Activated CD8-positive, alpha-beta T cell treated with anti-CD3 and anti-CD28 coated beads for 36 hours (primary cell): ENCODE results near the gene DND1. TPM values are rescaled to one million over a fixed set of nuclear protein-coding genes. Genes with fewer than 3 reads are reported as not detected.
"Not testable (repeated sequence)": the region's sequence is repeated elsewhere in the genome, so short reads cannot be mapped to it uniquely, and the experiment has no call there.

Experiments used
- ATAC-seq: fragments of 200-7000 bp; cut with Tn5 transposase; one replicate; pipeline ENCODE4 v1.10.0; 2021; ENCODE audit warnings: mild to moderate bottlenecking, moderate library complexity
- CTCF ChIA-PET: fragments of 350-600 bp; sonication (Branson Sonifier 250); formaldehyde crosslinking; loops from one replicate; lab custom pipeline; 2021; ENCODE audit warnings: antibody characterized with exemption; lab: Charles Lee
- POLR2A ChIA-PET: fragments of 350-600 bp; sonication (Branson Sonifier 250); formaldehyde crosslinking; loops from one replicate; lab custom pipeline; 2021; ENCODE audit warnings: antibody characterized with exemption; lab: Charles Lee
- DNase-seq: peaks from one replicate; pipeline ENCODE4 v3.0.0-alpha.2; 2020
- H3K27ac Mint-ChIP-seq: one replicate; pipeline ENCODE4 v1.8.0; 2021; ENCODE audit warnings: mild to moderate bottlenecking, mixed read lengths
- H3K27me3 Mint-ChIP-seq: one replicate; pipeline ENCODE4 v1.8.0; 2021; ENCODE audit warnings: mixed read lengths
- H3K36me3 Mint-ChIP-seq: one replicate; pipeline ENCODE4 v1.8.0; 2021; ENCODE audit warnings: low read depth, mixed read lengths
- H3K4me1 Mint-ChIP-seq: one replicate; pipeline ENCODE4 v1.8.0; 2021; ENCODE audit warnings: low read depth, mixed read lengths
- H3K4me3 Mint-ChIP-seq: one replicate; pipeline ENCODE4 v1.8.0; 2021; ENCODE audit warnings: mild to moderate bottlenecking, moderate library complexity, mixed read lengths
- H3K9me3 Mint-ChIP-seq: one replicate; pipeline ENCODE4 v1.8.0; 2021; ENCODE audit warnings: mixed read lengths
- CTCF ChIP-seq: fragments of 200-600 bp; IDR thresholded peaks from one replicate; pipeline ENCODE4 v1.8.0; 2022; ENCODE audit warnings: antibody characterized with exemption, mild to moderate bottlenecking
- intact Hi-C: fragments of 100-400 bp; cut with micrococcal nuclease; formaldehyde crosslinking; loops from one replicate; pipeline ENCODE4 v1.10.0; 2022
- total RNA-seq, 2 experiments: library from RNA; stranded (reverse); gene quantifications; one replicate each; pipeline ENCODE4 v1.2.3, GENCODE V29; 2021

DND1 gene
- total RNA-seq, result 1 to 10 TPM; 2.9 to 3.2 TPM

GRCh38 chr5:140673187-140673976 is at the start of gene DND1:
Gene DND1, minus strand, starts transcription at chr5:140673576. Its CDS starts 34 bp downstream, at chr5:140673542.
- intact Hi-C loops, result no loop called here
- no peaks in the 10 kb centered on the region for H3K4me1 Mint-ChIP-seq
- H3K36me3 Mint-ChIP-seq, result peaks cover 59% of the 10 kb centered on the region
- peak within 1 kb of the TSS; percentile 37 for H3K27ac Mint-ChIP-seq
- no peak within 1 kb of the TSS for H3K4me3 Mint-ChIP-seq
- no peak for TF ChIP-seq CTCF
- H3K9me3 Mint-ChIP-seq, result no peaks in the 10 kb centered on the region
- ATAC-seq (no peak), DNase-seq (no peak)
- H3K27me3 Mint-ChIP-seq, result no peaks in the 10 kb centered on the region
- POLR2A ChIA-PET, result interaction anchor here (0.9 to 3.2 kb wide), 4 partner anchors 11 to 26 kb away, joined by 3 to 11 read pairs (median 6); partner anchors contain the start of genes HARS1, HARS2, IK and NDUFA2
- CTCF ChIA-PET, result no interaction called here

- intact Hi-C loops, DNase-seq, H3K4me1 Mint-ChIP-seq, POLR2A ChIA-PET, H3K9me3 Mint-ChIP-seq, H3K36me3 Mint-ChIP-seq, ATAC-seq, H3K4me3 Mint-ChIP-seq, H3K27ac Mint-ChIP-seq: not testable (repeated sequence)
- peaks cover 12% of the 10 kb centered on the region for H3K27me3 Mint-ChIP-seq
- CTCF ChIA-PET, result interaction anchor here (1.0 to 3.6 kb wide), 5 partner anchors 12 to 482 kb away, joined by 3 to 14 read pairs (median 7); no protein-coding TSS in a partner anchor
Observed at GRCh38 chr5:140721395-140721794, 48.0 kb upstream of the DND1 start.

- ATAC-seq, H3K27ac Mint-ChIP-seq, H3K27me3 Mint-ChIP-seq, H3K4me1 Mint-ChIP-seq, H3K36me3 Mint-ChIP-seq, POLR2A ChIA-PET, intact Hi-C loops, H3K9me3 Mint-ChIP-seq, H3K4me3 Mint-ChIP-seq, DNase-seq: not testable (repeated sequence)
- CTCF ChIA-PET, result interaction anchor here (0.6 to 1.9 kb wide), 8 partner anchors 9 to 477 kb away, joined by 3 to 10 read pairs (median 4); partner anchors contain the start of gene EIF4EBP3
Observed at GRCh38 chr5:140720738-140721137, 47.4 kb upstream of the DND1 start.

GRCh38 chr5:140718266-140718592 is 44.9 kb upstream of the DND1 start:
- DNase-seq, result no peak
- intact Hi-C loops, result loop anchor here (10.0 kb wide), 2 partner anchors 313 to 353 kb away; partner anchors contain the start of genes ANKHD1 and SLC4A9
- no peak for TF ChIP-seq CTCF
- no peak for ATAC-seq
- POLR2A ChIA-PET, result no interaction called here
- Mint-ChIP-seq H3K27me3 (peaks cover 5% of the 10 kb centered on the region), H3K27ac (no peak overlapping the region), H3K9me3 (no peaks in the 10 kb centered on the region), H3K4me3 (no peak overlapping the region), H3K4me1 (peaks cover under 1% of the 10 kb centered on the region), H3K36me3 (no peaks in the 10 kb centered on the region)
- CTCF ChIA-PET, result interaction anchor here (0.7 to 1.0 kb wide), 2 partner anchors 345 to 478 kb away, joined by 3 read pairs; no protein-coding TSS in a partner anchor

GRCh38 chr5:140716238-140716637 is 42.9 kb upstream of the DND1 start:
- H3K27me3 Mint-ChIP-seq, H3K9me3 Mint-ChIP-seq, H3K36me3 Mint-ChIP-seq, ATAC-seq, POLR2A ChIA-PET, CTCF ChIA-PET, H3K4me3 Mint-ChIP-seq, DNase-seq, H3K4me1 Mint-ChIP-seq, H3K27ac Mint-ChIP-seq: not testable (repeated sequence)
- intact Hi-C loops, result loop anchor here (10.0 kb wide), 2 partner anchors 311 to 351 kb away; partner anchors contain the start of genes ANKHD1 and SLC4A9

- peaks cover 16% of the 10 kb centered on the region for H3K4me1 Mint-ChIP-seq
- CTCF ChIA-PET, result no interaction called here
- intact Hi-C loops, result loop anchor here (10.0 kb wide), 2 partner anchors 309 to 349 kb away; partner anchors contain the start of genes ANKHD1 and SLC4A9
- no peak overlapping the region for H3K4me3 Mint-ChIP-seq
- H3K27ac Mint-ChIP-seq, result no peak overlapping the region
- no peak for DNase-seq
- peaks cover 2% of the 10 kb centered on the region for H3K36me3 Mint-ChIP-seq
- POLR2A ChIA-PET, result no interaction called here
- no peak for ATAC-seq
- peaks cover 2% of the 10 kb centered on the region for H3K27me3 Mint-ChIP-seq
- no peak for TF ChIP-seq CTCF
- no peaks in the 10 kb centered on the region for H3K9me3 Mint-ChIP-seq
Observed at GRCh38 chr5:140713562-140714094, 40.3 kb upstream of the DND1 start.
